Measurements from ENCODE around the gene EPM2AIP1.

The EPM2AIP1 gene

GRCh38 chr3:36944641-36945270, 48.2 kb downstream of the EPM2AIP1 start, which contains the start of gene TRANK1:
Gene TRANK1 (minus strand): TSS chr3:36945054. CDS start chr3:36944809, 245 bp downstream.
- peak; percentile 76 for DNase-seq

- DNase-seq: peak; percentile 83
Measured at GRCh38 chr3:36944012-36944640, 48.8 kb downstream of the EPM2AIP1 start.

- no peak for DNase-seq
Measured at GRCh38 chr3:36943601-36944000, 49.3 kb downstream of the EPM2AIP1 start.

- DNase-seq: no peak
Measured at GRCh38 chr3:36942638-36943248, 50.2 kb downstream of the EPM2AIP1 start.

- no peak for DNase-seq
Measured at GRCh38 chr3:36941658-36942057, 51.3 kb downstream of the EPM2AIP1 start.

- DNase-seq: no peak
Measured at GRCh38 chr3:36941162-36941561, 51.8 kb downstream of the EPM2AIP1 start.

DNA sequence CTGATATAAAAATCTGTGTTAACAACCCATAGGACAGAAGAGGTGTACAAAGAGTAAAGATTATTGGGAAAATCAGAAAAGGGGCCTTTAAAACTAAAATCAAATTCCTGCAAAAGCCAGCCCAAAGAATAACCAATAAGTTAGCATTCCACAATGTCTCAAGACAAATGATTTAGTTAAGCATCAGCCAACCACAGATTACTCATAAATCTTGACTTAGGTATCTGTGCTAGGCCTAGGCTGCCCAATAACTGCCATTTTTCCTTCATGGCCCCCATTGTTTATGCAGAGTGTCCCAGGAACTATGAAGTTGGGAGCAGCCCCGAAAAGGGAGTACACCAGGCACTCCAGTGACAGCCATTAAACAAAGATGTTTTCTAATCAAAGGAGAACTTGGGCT, 55.4 kb downstream of the EPM2AIP1 start:
- DNase-seq: no peak

All from left hindlimb (tissue), 1 donor.